MM.1S (cell line): ENCODE measurements around the gene EIPR1.

ENCODE experiments used
- CTCF ChIP-seq: fragments of 300-600 bp; sonication (generic); IDR thresholded peaks from 2 replicates; pipeline ENCODE4 v1.5.1; 2016; ENCODE audit warnings: antibody characterized with exemption, low read length, mixed read lengths
- EZH2 ChIP-seq: fragments of 300-600 bp; sonication (generic); optimal IDR thresholded peaks from 2 replicates; pipeline ENCODE3; 2017; ENCODE audit warnings: low read depth, mild to moderate bottlenecking, antibody characterized with exemption, low read length, mixed read lengths
- EZH2phosphoT487 ChIP-seq: fragments of 300-600 bp; sonication (generic); IDR thresholded peaks from 2 replicates; pipeline ENCODE4 v1.6.1; 2018; ENCODE audit warnings: antibody characterized with exemption, low read length

GRCh38 chr2:3390041-3390440, 12.4 kb upstream of the EIPR1 start:
- no peak for TF ChIP-seq EZH2
- no peak for TF ChIP-seq CTCF
- TF ChIP-seq EZH2phosphoT487, result no peak
